RWPE1 (cell line): Measurements from ENCODE around the gene STXBP4.
A peak's percentile ranks its signal among the peaks of the same experiment; 100 is the strongest.

Experiments used
- CTCF ChIA-PET: fragments of 350-600 bp; sonication (Branson Sonifier 250); formaldehyde crosslinking; extraction: SDS; loops from one replicate; lab custom pipeline; 2021; lab: Yijun Ruan, JAX
- POLR2A ChIA-PET: fragments of 400-600 bp; formaldehyde crosslinking; extraction: SDS; loops from one replicate; lab custom pipeline; 2020; ENCODE audit warnings: antibody characterized with exemption; ENCODE audit not compliant: low non-redundant PET; lab: Yijun Ruan, JAX
- DNase-seq: peaks from one replicate; pipeline ENCODE4 v3.0.0; 2012; ENCODE audit warnings: low spot score
- H3K27ac ChIP-seq: fragments of 450-650 bp; 2 replicates; pipeline ENCODE4 v1.5.1; 2017
- TF ChIP-seq, protein P1 (sequence below): fragments of 450-650 bp; conservative IDR thresholded peaks from 2 replicates; pipeline ENCODE4 v1.5.1; 2017; ENCODE audit warnings: low read depth, mild to moderate bottlenecking

The STXBP4 gene

DNA sequence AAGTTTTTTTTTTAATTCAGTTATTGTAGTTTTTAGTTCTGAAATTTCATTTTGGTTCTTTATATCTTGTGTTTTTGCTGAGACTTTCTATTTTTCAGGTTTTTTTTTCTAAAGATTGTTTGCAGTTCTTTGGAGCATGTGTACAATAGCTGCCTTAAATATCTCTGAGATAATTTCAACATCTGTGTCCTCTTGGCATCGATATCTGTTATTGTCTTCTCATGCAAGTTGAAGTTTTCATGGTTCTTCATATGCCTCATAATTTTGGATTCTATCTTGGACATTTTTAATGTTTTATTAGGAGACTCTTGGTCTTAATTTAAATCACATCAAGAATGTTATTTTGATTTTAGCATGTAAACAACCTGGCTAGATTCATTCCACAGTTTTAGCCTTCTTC lies 22.9 kb upstream of the STXBP4 start:
- TF ChIP-seq, protein P1, sequence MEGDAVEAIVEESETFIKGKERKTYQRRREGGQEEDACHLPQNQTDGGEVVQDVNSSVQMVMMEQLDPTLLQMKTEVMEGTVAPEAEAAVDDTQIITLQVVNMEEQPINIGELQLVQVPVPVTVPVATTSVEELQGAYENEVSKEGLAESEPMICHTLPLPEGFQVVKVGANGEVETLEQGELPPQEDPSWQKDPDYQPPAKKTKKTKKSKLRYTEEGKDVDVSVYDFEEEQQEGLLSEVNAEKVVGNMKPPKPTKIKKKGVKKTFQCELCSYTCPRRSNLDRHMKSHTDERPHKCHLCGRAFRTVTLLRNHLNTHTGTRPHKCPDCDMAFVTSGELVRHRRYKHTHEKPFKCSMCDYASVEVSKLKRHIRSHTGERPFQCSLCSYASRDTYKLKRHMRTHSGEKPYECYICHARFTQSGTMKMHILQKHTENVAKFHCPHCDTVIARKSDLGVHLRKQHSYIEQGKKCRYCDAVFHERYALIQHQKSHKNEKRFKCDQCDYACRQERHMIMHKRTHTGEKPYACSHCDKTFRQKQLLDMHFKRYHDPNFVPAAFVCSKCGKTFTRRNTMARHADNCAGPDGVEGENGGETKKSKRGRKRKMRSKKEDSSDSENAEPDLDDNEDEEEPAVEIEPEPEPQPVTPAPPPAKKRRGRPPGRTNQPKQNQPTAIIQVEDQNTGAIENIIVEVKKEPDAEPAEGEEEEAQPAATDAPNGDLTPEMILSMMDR, result no peak
- ChIA-PET POLR2A (no interaction called here), CTCF (no interaction called here)
- no peak overlapping the region for H3K27ac ChIP-seq
- no peak for DNase-seq

DNA sequence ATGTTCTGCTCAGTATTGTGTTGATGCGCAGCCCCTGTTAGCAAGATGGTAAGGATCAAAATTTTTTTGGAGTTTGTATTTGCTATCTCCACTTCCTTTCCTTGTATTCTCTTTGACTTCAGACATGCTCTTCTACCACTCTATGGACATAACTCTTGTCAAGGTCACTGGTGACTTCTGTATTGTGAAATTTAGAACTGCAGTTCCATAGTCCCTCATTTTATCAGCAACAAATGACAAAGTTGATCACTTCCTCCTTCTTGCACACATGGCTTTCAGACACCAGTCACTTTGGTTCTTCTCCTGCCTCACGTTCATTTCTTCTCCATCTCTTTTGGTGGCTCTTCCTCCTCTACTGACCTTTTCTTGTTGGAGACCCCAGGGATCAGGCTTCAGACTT lies 21.2 kb upstream of the STXBP4 start:
- no peak overlapping the region for H3K27ac ChIP-seq
- no peak for DNase-seq
- POLR2A ChIA-PET, result no interaction called here
- TF ChIP-seq, protein P1, result no peak
- CTCF ChIA-PET, result no interaction called here

DNA sequence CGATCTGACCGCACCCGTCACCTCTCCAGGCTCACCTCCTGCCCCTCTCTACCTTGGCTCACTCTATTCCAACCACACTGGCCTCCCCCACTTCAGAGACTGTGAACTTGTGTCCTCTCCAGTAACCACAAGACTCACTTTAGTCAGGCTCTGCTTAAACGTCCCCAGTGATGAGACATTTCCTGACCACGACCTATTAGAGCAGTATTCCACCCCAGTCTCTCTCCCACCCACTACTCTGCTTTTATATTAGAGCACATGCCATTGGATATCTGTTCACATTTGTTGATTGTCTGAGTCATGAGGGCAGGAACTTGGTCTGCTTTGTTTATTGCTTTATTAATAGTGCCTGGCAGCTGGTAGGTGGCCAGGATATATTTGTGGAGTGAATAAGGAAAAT lies 20.2 kb upstream of the STXBP4 start:
- ChIA-PET CTCF (no interaction called here), POLR2A (no interaction called here)
- DNase-seq, result peak; percentile 62
- no peak overlapping the region for H3K27ac ChIP-seq
- TF ChIP-seq, protein P1, result no peak

DNA sequence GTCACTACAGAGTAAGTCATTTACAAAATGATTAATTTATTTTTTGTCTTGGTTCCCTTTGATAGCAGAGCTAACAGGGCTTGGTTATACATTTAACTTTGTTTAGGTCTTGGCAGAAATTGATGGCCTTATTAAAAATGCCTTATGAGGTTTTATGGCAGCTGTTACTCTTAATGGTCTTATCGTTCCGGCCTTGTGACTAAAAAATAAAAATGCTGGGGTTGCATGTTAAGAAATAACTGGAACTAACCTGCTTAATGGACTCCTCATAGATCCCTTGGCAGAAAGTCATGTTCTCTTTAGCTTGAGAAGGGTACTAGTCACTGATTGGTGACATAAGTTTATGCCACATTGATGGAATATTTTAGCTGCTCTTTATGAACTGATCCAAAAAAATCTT lies 18.4 kb upstream of the STXBP4 start:
- TF ChIP-seq, protein P1, result no peak
- ChIA-PET CTCF (interaction anchor here (0.6 kb wide), 1 partner anchor 10 kb away, joined by 3 read pairs; no protein-coding TSS in a partner anchor), POLR2A (no interaction called here)
- no peak overlapping the region for H3K27ac ChIP-seq
- DNase-seq, result no peak

DNA sequence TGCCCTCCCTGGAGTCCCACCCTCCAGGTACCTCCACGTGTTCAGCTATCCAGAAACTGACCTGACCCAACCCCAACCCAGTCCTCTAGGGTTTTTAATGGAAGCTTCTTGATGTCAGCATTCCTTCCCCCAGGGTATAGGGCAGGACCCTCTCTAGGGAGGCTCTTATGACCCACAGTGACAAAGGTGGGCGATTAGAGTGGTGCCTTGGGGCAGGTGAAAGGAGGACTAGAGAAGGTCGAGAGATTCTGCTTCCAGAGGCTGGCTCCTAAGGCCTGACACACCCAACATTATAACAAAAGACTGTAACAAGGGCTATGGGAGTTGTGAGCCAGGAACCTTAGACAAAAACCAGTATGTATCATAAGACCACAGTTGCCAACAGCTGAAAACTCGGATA lies 17.3 kb upstream of the STXBP4 start:
- POLR2A ChIA-PET, result no interaction called here
- no peak for DNase-seq
- CTCF ChIA-PET, result interaction anchor here (0.7 kb wide), 1 partner anchor 784 kb away, joined by 3 read pairs; no protein-coding TSS in a partner anchor
- TF ChIP-seq, protein P1, result no peak
- H3K27ac ChIP-seq, result no peak overlapping the region

DNA sequence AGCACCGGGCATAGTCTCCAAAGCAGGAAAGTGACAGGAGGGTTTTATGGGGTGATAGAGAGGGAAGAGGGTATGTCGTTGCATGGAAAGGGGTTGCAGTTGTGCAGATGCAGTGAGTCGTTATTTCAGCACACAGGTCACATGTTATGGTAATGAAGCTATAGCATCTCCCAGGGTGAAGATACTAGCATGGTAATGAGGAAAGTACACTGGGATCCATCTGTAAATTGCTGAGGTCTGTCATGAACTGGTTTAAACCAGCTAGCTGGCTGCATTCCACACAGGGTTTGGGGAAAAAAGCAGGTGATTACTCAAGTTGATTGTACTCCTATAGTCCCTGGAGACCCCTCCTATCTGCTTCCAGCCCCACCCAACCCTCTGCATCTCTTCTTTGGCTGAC lies 11.8 kb upstream of the STXBP4 start:
- POLR2A ChIA-PET, result no interaction called here
- TF ChIP-seq, protein P1, result no peak
- CTCF ChIA-PET, result no interaction called here
- H3K27ac ChIP-seq, result no peak overlapping the region
- DNase-seq, result no peak
